ENCODE data around the gene LENG8.
"Not testable (repeated sequence)": the region's sequence is repeated elsewhere in the genome, so short reads cannot be mapped to it uniquely, and the experiment has no call there.

GRCh38 chr19:54497747-54498450 is 48.9 kb downstream of the LENG8 start:
- not testable (repeated sequence) for TF ChIP-seq ZFP37 (tag by site-specific recombination; IDR thresholded peaks at IDR 0.05); ZBTB20 (tag by site-specific recombination; IDR thresholded peaks at IDR 0.05); CTCF (tag by site-specific recombination; IDR thresholded peaks at IDR 0.05); ZNF274 (IDR thresholded peaks at IDR 0.05; ENCODE audit: low read length); ZNF274 (tag by site-specific recombination; IDR thresholded peaks at IDR 0.05; ENCODE audit: borderline replicate concordance); REST (tag by site-specific recombination; IDR thresholded peaks at IDR 0.05); ZNF510 (tag by site-specific recombination; IDR thresholded peaks at IDR 0.05; ENCODE audit: insufficient replicate concordance); PRDM4 (tag by site-specific recombination; IDR thresholded peaks at IDR 0.05); ZNF561 (tag by site-specific recombination; IDR thresholded peaks at IDR 0.05; ENCODE audit: borderline replicate concordance); YY1 (tag by site-specific recombination; IDR thresholded peaks at IDR 0.05); ZSCAN30 (tag by site-specific recombination; IDR thresholded peaks at IDR 0.05); ZNF184 (tag by site-specific recombination; IDR thresholded peaks at IDR 0.05)

Data from HEK293 (cell line).